Endothelial cell of umbilical vein (primary cell): ENCODE data around the gene TADA2B. TPM values are rescaled to one million over a fixed set of nuclear protein-coding genes. Genes with fewer than 3 reads are reported as not detected.

Experiments
- BruUV-seq: library from RNA; stranded (reverse); fragments of 400-500 nt; replicated peaks from 2 replicates; lab custom pipeline; 2021; lab: Mats Ljungman, UMichigan
- CTCF ChIA-PET: fragments of 300-600, 350-600 bp; sonication (Branson Sonifier 250); formaldehyde crosslinking; loops from one replicate; lab custom pipeline; 2021; ENCODE audit warnings: antibody characterized with exemption, inconsistent platforms; lab: Charles Lee
- POLR2A ChIA-PET: fragments of 300-600, 350-600 bp; sonication (Branson Sonifier 250); formaldehyde crosslinking; loops from one replicate; lab custom pipeline; 2021; ENCODE audit warnings: antibody characterized with exemption, inconsistent platforms; lab: Charles Lee
- DNase-seq: peaks from one replicate; pipeline ENCODE4 v3.0.0-alpha.2; 2011; ENCODE audit warnings: low read depth, low spot score
- FAIRE-seq: peaks from 2 replicates; lab custom pipeline; 2011; peaks lifted over from hg19 to GRCh38; lab: Jason Lieb, UNC
- H2AFZ ChIP-seq: 2 replicates; pipeline ENCODE4 v1.6.0; 2012; ENCODE audit warnings: low read depth, low read length, control low read depth, inconsistent platforms
- H3K27ac ChIP-seq: 2 replicates; pipeline ENCODE4 v1.5.1; 2011; ENCODE audit warnings: low read depth, mild to moderate bottlenecking, control low read depth, low read length, moderate library complexity; ENCODE audit not compliant: insufficient read depth
- H3K27me3 ChIP-seq, 2 experiments: 2 replicates each; pipeline versions ENCODE4 v1.6.0 to v1.6.1; 2011; ENCODE audit warnings: low read length in 2 of 2, mixed read lengths in 1 of 2; ENCODE audit not compliant: control insufficient read depth in 2 of 2, insufficient read depth in 2 of 2
- H3K36me3 ChIP-seq, 2 experiments: 2 replicates in 1 of 2; 3 replicates in 1 of 2; pipeline ENCODE4 v1.5.1; 2011; ENCODE audit warnings: low read length in 2 of 2, mild to moderate bottlenecking in 1 of 2, moderate library complexity in 1 of 2; ENCODE audit not compliant: control insufficient read depth in 2 of 2, insufficient read depth in 2 of 2; ENCODE audit errors: extremely low read depth in 1 of 2
- H3K4me1 ChIP-seq: 3 replicates; pipeline ENCODE4 v1.5.1; 2011; ENCODE audit warnings: mild to moderate bottlenecking, low read length; ENCODE audit not compliant: control insufficient read depth, insufficient read depth; ENCODE audit errors: extremely low read depth
- H3K4me2 ChIP-seq: 2 replicates; pipeline ENCODE4 v1.6.1; 2011; ENCODE audit warnings: low read length, control low read depth, mixed read lengths; ENCODE audit not compliant: insufficient read depth
- H3K4me3 ChIP-seq, 3 experiments: fragments of 200-600 bp in 1 of 3; sonication (generic), shearing (Covaris generic) in 1 of 3; replicated peaks in 1 of 3; 2 replicates each; pipeline ENCODE4 v1.5.1; 2011 to 2016; ENCODE audit warnings: control low read depth in 3 of 3, low read length in 3 of 3, mild to moderate bottlenecking in 2 of 3, inconsistent platforms in 1 of 3, low read depth in 1 of 3, moderate library complexity in 1 of 3; ENCODE audit not compliant: insufficient read depth in 1 of 3
- H3K79me2 ChIP-seq: 2 replicates; pipeline ENCODE4 v1.6.0; 2012; ENCODE audit warnings: low read length, inconsistent platforms; ENCODE audit not compliant: control insufficient read depth, insufficient read depth
- H3K9ac ChIP-seq: replicated peaks from 2 replicates; pipeline ENCODE3; 2011; ENCODE audit warnings: low read length, control low read depth; ENCODE audit not compliant: insufficient read depth; ENCODE audit errors: extremely low read depth
- H3K9me1 ChIP-seq: replicated peaks from 3 replicates; pipeline ENCODE4 v1.6.0; 2011; ENCODE audit warnings: mild to moderate bottlenecking, low read length; ENCODE audit not compliant: control insufficient read depth, insufficient read depth; ENCODE audit errors: extremely low read depth
- H3K9me3 ChIP-seq: replicated peaks from 2 replicates; pipeline ENCODE4 v1.5.1; 2012; ENCODE audit warnings: low read length, inconsistent platforms; ENCODE audit not compliant: control insufficient read depth, insufficient read depth
- H4K20me1 ChIP-seq: replicated peaks from 2 replicates; pipeline ENCODE3; 2011; ENCODE audit warnings: mild to moderate bottlenecking, low read length; ENCODE audit not compliant: control insufficient read depth, insufficient read depth; ENCODE audit errors: extremely low read depth
- CTCF ChIP-seq, 2 donors: IDR thresholded peaks; 1 replicate in 1 of 2; 2 replicates in 1 of 2; pipeline ENCODE4 v1.5.1; 2011; ENCODE audit warnings: low read length in 2 of 2, mild to moderate bottlenecking in 2 of 2, moderate library complexity in 2 of 2, control low read depth in 1 of 2, inconsistent platforms in 1 of 2, low read depth in 1 of 2; ENCODE audit not compliant: insufficient read depth in 1 of 2; ENCODE audit errors: extremely low read depth in 1 of 2
- MAX ChIP-seq: IDR thresholded peaks from 2 replicates; pipeline ENCODE4 v1.6.1; 2011; ENCODE audit not compliant: insufficient read depth, insufficient read length
- POLR2AphosphoS5 ChIP-seq: IDR thresholded peaks from 2 replicates; pipeline ENCODE4 v1.6.1; 2012; ENCODE audit warnings: low read depth, mild to moderate bottlenecking, control low read depth, low read length, moderate library complexity; ENCODE audit not compliant: insufficient read depth
- dilution Hi-C: fragments of 300-500 bp; cut with MboI; formaldehyde crosslinking; loops from one replicate; pipeline ENCODE4 v1.15.0; 2019; ENCODE audit warnings: low sequenced_read_pairs; ENCODE audit not compliant: extremely low pct_ligation_motif_present
- intact Hi-C: fragments of 100-400 bp; cut with micrococcal nuclease; formaldehyde crosslinking; loops from one replicate; pipeline ENCODE4 v1.10.0; 2022
- polyA plus RNA-seq, 4 experiments: library from polyadenylated mRNA; depleted of rRNA in 3 of 4; stranded (reverse) in 3 of 4; unstranded in 1 of 4; fragments of >200 nt; gene quantifications; 2 replicates each; pipeline versions ENCODE4 v1.2.1 to v1.2.3, GENCODE V29; 2011 to 2012; ENCODE audit warnings: missing spikeins in 1 of 4
- total RNA-seq: library from RNA; stranded (reverse); gene quantifications from 2 replicates; pipeline ENCODE4 v1.2.3, GENCODE V29; 2021

Gene TADA2B
- total and polyA plus RNA-seq, 2 donors (not counting 3 experiments of a cell fraction or from before 2014, with no cell fraction given) = 5.5 to 11.5 TPM

- Histone ChIP-seq H3K4me3 (no peak overlapping the region), H3K9ac (no peak overlapping the region), H3K27ac (no peak overlapping the region), H3K27me3 (no peaks in the 10 kb centered on the region), H3K4me1 (peaks cover 17% of the 10 kb centered on the region), H3K9me1 (no peaks in the 10 kb centered on the region), H4K20me1 (no peaks in the 10 kb centered on the region), H3K79me2 (peaks cover 26% of the 10 kb centered on the region), H3K36me3 (no peaks in the 10 kb centered on the region), H2AFZ (no peak overlapping the region), H3K4me2 (no peak overlapping the region), H3K9me3 (no peaks in the 10 kb centered on the region)
- DNase-seq (no peak), FAIRE-seq (no peak)
- no peak for TF ChIP-seq MAX
- TF ChIP-seq POLR2AphosphoS5 = no peak
- TF ChIP-seq CTCF (IDR thresholded peaks at IDR 0.05; ENCODE audit: extremely low read depth in 1 of 2, insufficient read depth in 1 of 2, low read depth in 1 of 2, low read length in 2 of 2) = no peak
- CTCF ChIA-PET = interaction anchor here (0.9 to 4.6 kb wide), 5 partner anchors 27 to 67 kb away, joined by 3 to 41 read pairs (median 4); partner anchors contain the start of gene GRPEL1
- TSS peak; percentile 22 for BruUV-seq
- dilution Hi-C loops (no loop called here), intact Hi-C loops (loop anchor here (10.0 kb wide), 1 partner anchor 256 kb away; the partner anchor contains the start of gene KIAA0232)
- POLR2A ChIA-PET = no interaction called here
These were observed 1.9 kb upstream of the TADA2B start for GRCh38 chr4:7041246-7041645.
